Epithelial cell of prostate (primary cell): Measurements from ENCODE around the gene FBXO22.
A peak's percentile ranks its signal among the peaks of the same experiment; 100 is the strongest.
"Not testable (repeated sequence)": the region's sequence is repeated elsewhere in the genome, so short reads cannot be mapped to it uniquely, and the experiment has no call there.

ENCODE experiments used
- DNase-seq: peaks from one replicate; pipeline ENCODE4 v3.0.0-alpha.2; 2011; ENCODE audit warnings: low read depth, low spot score
- H3K27ac ChIP-seq: fragments of 450-650 bp; 2 replicates; pipeline ENCODE4 v1.5.1; 2017; ENCODE audit warnings: mild to moderate bottlenecking

Gene FBXO22

GRCh38 chr15:75961331-75961730, 57.7 kb downstream of the FBXO22 start:
- DNase-seq = no peak

GRCh38 chr15:75966073-75966472, 62.4 kb downstream of the FBXO22 start:
- DNase-seq = no peak
- peak overlapping the region; percentile 48 for H3K27ac ChIP-seq

More at GRCh38 chr15:75961331-75961730, 57.7 kb downstream of the FBXO22 start:
- H3K27ac ChIP-seq = no peak overlapping the region

- not testable (repeated sequence) for DNase-seq, H3K27ac ChIP-seq
Observed at GRCh38 chr15:75976766-75977165, 73.1 kb downstream of the FBXO22 start.

GRCh38 chr15:75981149-75981815, 77.6 kb downstream of the FBXO22 start:
- no peak for DNase-seq
- no peak overlapping the region for H3K27ac ChIP-seq

- H3K27ac ChIP-seq = no peak overlapping the region
- DNase-seq = no peak
Observed at GRCh38 chr15:75982468-75982867, 78.8 kb downstream of the FBXO22 start.

GRCh38 chr15:75984706-75985105, 81.0 kb downstream of the FBXO22 start:
- not testable (repeated sequence) for DNase-seq, H3K27ac ChIP-seq

- DNase-seq = no peak
- no peak overlapping the region for H3K27ac ChIP-seq
Observed at GRCh38 chr15:75985971-75986370, 82.3 kb downstream of the FBXO22 start.

- no peak overlapping the region for H3K27ac ChIP-seq
- DNase-seq = no peak
Observed at GRCh38 chr15:75989045-75989444, 85.4 kb downstream of the FBXO22 start.

GRCh38 chr15:75989875-75990274, 86.2 kb downstream of the FBXO22 start:
- DNase-seq = no peak
- H3K27ac ChIP-seq = no peak overlapping the region
